ENCODE results near the gene ALPK3.

DNA sequence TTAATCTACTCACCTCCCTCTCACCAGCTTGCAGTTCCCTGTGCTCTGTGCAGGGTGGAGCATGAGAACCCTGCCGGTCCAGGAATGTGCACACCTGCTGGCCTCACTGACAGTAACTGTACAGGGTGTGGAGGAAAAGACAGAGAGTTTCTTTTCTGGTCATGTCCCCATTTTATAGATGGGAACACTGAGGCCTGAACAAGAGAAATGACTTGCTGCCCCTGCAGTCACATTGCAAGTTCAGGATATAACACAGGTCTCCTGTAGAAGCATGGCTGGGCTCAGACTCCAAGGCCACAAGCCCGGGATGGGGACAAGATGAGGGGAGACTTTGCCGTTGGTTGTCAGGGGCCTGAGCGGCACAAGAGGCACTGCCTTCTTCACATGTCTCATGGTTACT, 90.6 kb downstream of the ALPK3 start:
- TF ChIP-seq, protein P1, sequence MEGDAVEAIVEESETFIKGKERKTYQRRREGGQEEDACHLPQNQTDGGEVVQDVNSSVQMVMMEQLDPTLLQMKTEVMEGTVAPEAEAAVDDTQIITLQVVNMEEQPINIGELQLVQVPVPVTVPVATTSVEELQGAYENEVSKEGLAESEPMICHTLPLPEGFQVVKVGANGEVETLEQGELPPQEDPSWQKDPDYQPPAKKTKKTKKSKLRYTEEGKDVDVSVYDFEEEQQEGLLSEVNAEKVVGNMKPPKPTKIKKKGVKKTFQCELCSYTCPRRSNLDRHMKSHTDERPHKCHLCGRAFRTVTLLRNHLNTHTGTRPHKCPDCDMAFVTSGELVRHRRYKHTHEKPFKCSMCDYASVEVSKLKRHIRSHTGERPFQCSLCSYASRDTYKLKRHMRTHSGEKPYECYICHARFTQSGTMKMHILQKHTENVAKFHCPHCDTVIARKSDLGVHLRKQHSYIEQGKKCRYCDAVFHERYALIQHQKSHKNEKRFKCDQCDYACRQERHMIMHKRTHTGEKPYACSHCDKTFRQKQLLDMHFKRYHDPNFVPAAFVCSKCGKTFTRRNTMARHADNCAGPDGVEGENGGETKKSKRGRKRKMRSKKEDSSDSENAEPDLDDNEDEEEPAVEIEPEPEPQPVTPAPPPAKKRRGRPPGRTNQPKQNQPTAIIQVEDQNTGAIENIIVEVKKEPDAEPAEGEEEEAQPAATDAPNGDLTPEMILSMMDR (conservative IDR thresholded peaks at IDR 0.05; ENCODE audit: low read depth in 2 of 2) = no peak
- TF ChIP-seq EZH2 (IDR thresholded peaks at IDR 0.05; ENCODE audit: low read depth, unreplicated experiment) = no peak
- no peak for TF ChIP-seq POLR2AphosphoS5 (IDR thresholded peaks at IDR 0.05; ENCODE audit: low read depth)
- TF ChIP-seq, protein P2, sequence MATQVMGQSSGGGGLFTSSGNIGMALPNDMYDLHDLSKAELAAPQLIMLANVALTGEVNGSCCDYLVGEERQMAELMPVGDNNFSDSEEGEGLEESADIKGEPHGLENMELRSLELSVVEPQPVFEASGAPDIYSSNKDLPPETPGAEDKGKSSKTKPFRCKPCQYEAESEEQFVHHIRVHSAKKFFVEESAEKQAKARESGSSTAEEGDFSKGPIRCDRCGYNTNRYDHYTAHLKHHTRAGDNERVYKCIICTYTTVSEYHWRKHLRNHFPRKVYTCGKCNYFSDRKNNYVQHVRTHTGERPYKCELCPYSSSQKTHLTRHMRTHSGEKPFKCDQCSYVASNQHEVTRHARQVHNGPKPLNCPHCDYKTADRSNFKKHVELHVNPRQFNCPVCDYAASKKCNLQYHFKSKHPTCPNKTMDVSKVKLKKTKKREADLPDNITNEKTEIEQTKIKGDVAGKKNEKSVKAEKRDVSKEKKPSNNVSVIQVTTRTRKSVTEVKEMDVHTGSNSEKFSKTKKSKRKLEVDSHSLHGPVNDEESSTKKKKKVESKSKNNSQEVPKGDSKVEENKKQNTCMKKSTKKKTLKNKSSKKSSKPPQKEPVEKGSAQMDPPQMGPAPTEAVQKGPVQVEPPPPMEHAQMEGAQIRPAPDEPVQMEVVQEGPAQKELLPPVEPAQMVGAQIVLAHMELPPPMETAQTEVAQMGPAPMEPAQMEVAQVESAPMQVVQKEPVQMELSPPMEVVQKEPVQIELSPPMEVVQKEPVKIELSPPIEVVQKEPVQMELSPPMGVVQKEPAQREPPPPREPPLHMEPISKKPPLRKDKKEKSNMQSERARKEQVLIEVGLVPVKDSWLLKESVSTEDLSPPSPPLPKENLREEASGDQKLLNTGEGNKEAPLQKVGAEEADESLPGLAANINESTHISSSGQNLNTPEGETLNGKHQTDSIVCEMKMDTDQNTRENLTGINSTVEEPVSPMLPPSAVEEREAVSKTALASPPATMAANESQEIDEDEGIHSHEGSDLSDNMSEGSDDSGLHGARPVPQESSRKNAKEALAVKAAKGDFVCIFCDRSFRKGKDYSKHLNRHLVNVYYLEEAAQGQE (IDR thresholded peaks at IDR 0.05; ENCODE audit: unreplicated experiment) = no peak

Measured in GM23338 (cell line).